HEK293T (cell line): Measurements from ENCODE around the gene TSEN34.
"Not testable (repeated sequence)": the region's sequence is repeated elsewhere in the genome, so short reads cannot be mapped to it uniquely, and the experiment has no call there.

Experiments
- ELF4 ChIP-seq: fragments of 450-650 bp; IDR thresholded peaks from 2 replicates; pipeline ENCODE4 v1.6.1; 2017; ENCODE audit warnings: antibody characterized with exemption
- FOXA1 ChIP-seq: fragments of 450-650 bp; IDR thresholded peaks from 2 replicates; pipeline ENCODE4 v1.6.1; 2016; ENCODE audit warnings: mild to moderate bottlenecking
- FOXM1 ChIP-seq: fragments of 450-650 bp; IDR thresholded peaks from 2 replicates; pipeline ENCODE4 v1.6.1; 2017; ENCODE audit warnings: mild to moderate bottlenecking, borderline replicate concordance
- HDGF ChIP-seq: fragments of 450-650 bp; IDR thresholded peaks from 2 replicates; pipeline ENCODE4 v1.6.1; 2017; ENCODE audit warnings: antibody characterized with exemption, borderline replicate concordance
- NFRKB ChIP-seq: fragments of 450-650 bp; IDR thresholded peaks from 2 replicates; pipeline ENCODE4 v1.6.1; 2016; ENCODE audit warnings: mild to moderate bottlenecking, moderate library complexity
- SP1 ChIP-seq: fragments of 450-650 bp; IDR thresholded peaks from 2 replicates; pipeline ENCODE4 v1.6.1; 2017

DNA sequence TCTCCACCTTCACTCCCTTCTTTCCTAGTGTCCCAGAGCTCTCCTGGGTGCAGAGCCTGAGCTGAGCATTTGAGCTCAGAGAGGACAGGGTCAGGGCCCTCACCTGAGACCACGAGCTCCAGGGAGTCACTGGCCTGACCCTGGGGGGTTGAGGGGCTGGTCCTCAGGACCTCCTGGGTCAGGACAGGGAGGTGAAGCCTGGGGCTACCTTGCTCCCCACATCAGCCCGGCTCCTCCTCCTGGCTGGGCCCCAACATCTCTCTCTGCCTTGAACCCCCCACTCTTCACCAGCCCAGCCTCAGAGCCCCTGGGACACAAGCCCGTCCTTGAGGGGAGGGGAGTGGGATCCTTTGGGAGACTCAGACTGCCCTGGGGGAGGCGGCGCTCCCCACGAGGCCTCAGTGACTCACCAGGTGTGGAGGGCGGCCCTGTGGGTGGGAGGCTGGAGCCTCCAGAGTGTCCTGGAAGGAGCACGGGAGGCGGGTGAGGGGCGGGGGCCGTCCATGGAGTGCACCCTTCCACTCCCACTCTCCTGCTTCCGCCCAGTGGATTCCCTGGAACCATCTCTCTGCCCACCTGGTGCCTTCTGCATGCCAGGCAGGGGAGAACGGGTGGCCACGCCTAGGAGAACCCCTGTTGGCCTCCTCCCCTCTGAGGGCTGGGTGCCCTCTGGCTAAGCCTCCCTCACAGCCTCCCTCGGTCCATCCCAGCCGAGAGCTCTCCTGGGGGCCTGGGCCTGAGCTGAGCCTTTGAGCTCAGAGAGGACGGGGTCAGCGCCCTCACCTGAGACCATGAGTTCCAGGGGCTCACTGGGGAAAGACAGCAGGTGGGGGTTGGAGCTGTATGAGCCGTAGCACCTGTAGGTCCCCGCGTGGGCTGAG lies 48.6 kb downstream of the TSEN34 start:
- not testable (repeated sequence) for TF ChIP-seq FOXA1, SP1, NFRKB, HDGF, FOXM1, ELF4
